HK-2 (cell line): ENCODE measurements around the gene ZNF133.
A peak's percentile ranks its signal among the peaks of the same experiment; 100 is the strongest.
"Not testable (repeated sequence)": the region's sequence is repeated elsewhere in the genome, so short reads cannot be mapped to it uniquely, and the experiment has no call there.

Source experiments
- DNase-seq: peaks from one replicate; pipeline ENCODE4 v3.0.0-alpha.2; 2018; ENCODE audit not compliant: unreplicated experiment

Gene ZNF133

DNA sequence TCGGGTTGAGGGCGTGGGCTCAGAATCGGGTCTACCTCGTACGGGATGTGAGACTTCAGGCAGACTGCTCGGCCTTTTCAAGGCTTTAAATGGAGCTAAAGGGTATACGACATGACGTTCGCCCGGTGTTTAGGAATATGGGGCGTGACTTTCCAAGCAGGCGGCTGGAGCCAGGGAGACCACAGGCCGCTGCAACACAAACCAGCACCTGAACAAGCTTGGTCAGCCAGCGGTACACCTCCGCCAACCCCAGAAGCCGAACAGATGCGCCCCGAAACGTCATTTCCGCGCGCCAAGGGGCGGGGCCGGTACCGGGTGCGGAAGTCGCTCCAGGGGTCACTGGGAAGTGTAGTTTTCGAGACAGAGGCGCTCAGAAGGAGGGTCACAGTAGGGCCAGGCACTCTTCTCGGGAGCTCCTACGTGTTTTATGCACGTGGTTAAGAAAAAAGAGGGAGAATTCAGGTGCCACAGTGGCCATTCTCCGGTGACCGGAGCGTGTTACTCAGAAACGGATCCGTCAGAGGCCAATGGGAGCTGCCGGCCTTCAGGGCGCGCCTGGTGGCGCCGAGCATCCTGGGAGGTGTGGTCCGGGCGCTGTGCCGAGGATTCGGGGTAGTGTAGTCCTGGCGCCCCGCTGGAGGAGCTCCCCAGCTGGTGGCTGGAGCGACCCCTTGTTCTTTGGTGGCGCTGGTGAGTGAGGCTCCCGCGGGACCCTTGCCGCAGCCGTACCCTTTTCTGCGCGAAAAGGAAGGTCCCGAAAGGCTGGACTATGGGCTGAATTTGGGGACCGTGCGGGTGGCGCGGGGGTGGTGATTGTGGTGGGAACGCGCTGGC, at the start of gene ZNF133:
Gene ZNF133, plus strand, starts transcription at position 613 of the 834 bp plus-strand sequence. CDS start 17,160 bp downstream, outside the sequence.
- peak; percentile 99 for DNase-seq

DNA sequence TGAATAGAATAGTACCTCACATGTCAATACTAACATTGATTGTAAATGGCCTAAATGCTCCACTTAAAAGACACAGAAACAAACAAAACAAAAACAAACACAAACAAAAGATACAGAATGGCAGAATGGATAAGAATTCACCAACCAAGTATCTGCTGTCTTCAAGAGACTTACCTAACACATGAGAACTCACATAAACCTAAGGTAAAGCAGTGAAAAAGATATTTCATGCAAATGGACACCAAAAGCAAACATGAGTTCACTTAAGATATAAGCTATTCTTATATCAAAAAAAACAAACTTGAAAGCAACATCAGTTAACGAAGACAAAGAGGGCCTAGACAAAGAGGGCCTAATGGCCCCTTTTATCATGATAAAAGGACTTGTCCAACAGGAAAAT, 47.3 kb upstream of the ZNF133 start:
- DNase-seq = no peak

DNA sequence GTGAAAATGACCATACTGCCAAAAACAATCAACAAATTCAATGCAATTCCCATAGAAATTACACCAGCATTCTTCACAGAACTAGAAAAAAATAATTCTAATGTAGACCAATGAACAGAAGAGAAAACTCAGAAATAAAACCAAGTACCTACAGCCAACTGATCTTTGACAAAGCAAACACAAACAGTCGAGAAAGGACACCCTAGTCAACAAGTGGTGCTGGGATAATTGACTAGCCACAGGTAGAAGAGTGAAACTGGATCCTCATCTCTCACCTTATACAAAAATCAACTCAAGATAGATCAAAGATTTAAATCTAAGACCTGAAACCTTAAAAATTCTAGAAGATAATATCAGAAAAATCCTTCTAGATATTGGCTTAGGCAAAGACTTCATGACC, 44.5 kb upstream of the ZNF133 start:
- no peak for DNase-seq

DNA sequence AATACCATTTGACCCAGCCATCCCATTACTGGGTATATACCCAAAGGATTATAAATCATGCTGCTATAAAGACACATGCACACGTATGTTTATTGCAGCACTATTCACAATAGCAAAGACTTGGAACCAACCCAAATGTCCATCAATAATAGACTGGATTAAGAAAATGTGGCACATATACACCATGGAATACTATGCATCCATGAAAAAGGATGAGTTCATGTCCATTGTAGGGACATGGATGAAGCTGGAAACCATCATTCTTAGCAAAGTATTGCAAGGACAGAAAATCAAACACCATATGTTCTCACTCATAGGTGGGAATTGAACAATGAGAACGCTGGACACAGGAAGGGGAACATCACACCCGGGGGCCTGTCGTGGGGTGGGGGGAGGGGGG, 39.8 kb upstream of the ZNF133 start:
- not testable (repeated sequence) for DNase-seq

DNA sequence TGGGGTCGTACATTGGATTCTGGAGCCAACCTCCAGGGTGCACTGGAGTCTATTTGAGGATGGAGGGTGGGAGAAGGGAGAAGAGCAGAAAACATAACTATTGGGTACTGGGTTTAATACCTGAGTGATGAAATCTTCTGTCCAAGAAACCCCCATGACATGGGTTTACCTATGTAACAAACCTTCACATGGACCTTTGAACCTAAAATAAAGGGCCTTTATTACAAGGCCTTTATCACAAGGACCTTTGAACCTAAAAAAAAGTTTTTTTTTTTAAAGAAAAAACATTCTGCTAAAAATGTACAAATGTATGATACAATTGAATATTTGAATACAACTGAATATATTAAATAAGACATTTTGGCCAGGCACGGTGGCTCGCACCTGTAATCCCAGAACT, 38.1 kb upstream of the ZNF133 start:
- no peak for DNase-seq

DNA sequence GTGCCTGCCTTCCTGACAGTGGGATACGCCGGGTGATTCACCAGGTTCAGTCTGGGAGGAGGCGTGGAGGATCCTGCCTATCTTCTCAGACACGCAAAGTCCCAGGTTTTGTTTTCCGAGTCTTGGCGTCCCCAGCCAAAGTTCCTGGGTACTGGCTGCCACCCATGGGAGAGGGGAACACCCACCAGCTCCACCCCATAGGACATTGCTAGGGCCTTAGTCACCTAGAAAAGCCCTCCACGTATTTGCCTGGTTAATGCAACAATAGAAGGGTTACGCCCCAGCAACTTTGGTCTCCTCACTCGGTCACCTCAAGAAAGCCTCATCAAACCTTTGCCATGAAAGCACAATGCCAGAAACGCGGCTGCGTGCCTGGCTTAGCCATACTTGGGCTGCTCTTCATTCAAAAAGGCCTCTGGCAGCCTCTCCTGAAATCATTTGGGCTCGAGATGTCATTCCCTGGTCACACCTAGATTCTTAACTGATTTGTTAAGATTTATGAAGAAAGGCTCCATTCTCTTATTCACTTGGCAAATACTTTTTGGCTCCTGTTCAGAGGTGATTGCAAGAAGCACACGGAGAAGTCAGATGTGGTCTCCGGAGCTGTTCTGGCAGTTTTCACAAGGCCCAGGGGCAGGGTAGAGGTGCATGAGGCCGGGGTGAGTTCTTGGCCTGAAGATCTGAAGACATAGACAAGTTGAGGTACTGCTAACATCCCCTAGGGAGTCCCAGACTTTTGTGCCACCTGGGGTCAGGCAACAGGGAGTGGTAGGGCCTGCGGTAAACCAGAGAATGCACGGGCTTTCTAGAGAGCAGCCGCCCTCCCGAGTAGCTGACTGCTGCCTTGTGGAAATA, 35.5 kb upstream of the ZNF133 start:
- peak; percentile 89 for DNase-seq

DNA sequence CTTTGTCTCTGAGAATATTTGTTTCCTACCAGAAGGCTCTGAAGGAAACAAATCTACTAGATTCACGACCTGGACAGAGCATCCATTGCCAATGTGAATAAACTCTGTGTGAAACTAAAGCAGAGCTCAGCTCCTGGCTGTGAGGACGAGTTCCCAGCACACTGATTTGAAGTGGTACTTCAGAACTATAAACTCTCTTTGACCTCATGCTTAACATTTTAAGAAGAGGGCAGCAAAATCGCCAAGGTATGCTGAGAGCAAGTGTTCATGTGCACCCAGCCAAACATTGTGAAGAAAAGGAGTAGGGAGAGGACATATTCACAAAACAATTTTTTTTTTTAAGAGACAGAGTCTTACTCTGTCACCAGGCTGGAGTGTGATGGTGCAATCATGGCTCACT, 33.7 kb upstream of the ZNF133 start:
- DNase-seq = no peak

DNA sequence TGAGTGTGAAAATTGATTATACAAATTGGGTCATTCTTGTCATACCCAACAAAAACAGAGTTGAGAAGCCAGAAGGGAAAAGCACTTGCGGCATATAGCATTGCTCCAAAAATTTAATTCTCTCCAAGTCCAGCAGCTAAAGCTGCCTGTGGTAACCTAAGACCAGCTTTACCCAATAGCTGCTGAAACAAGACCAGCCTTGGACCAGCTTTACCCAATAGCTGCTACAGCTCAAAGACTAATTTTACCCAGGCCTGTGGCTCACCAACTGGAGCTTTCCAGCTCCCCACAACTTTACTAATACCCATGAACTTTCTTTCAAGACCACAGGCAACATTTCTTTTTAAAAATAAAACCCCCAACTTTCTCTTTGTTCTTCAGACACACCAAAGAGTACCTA, 32.8 kb upstream of the ZNF133 start:
- no peak for DNase-seq

DNA sequence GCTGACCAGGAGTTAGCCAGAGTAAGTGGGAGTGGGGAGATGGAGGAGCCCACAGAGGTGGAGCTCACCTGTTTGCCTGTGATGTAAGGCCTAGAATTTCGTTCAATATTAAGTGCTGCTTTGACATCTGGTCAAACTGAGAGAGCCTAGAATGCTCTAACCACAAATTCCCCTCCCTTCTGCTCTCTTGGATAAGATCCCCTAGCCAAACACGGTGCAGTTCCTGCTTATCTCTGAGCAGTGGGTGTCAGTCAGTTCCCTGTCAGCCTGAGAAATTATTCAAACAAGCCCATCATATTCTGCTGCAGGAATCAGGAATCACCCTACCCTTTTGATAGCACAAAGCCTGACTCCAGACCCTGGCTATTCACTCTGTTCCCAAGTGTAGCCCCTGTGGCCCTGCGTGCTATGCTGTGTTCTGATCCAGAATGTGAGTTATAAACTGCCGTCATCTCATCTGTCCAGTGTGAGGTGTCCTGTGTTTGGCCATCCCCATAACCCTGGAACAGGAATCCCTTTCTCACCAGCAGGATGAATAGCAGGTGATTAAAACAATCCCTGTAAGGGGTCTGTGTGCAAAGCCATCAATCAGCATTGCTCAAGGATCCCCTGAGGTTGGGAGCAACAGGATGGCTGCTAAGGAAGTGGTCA, 31.8 kb upstream of the ZNF133 start:
- DNase-seq = no peak

DNA sequence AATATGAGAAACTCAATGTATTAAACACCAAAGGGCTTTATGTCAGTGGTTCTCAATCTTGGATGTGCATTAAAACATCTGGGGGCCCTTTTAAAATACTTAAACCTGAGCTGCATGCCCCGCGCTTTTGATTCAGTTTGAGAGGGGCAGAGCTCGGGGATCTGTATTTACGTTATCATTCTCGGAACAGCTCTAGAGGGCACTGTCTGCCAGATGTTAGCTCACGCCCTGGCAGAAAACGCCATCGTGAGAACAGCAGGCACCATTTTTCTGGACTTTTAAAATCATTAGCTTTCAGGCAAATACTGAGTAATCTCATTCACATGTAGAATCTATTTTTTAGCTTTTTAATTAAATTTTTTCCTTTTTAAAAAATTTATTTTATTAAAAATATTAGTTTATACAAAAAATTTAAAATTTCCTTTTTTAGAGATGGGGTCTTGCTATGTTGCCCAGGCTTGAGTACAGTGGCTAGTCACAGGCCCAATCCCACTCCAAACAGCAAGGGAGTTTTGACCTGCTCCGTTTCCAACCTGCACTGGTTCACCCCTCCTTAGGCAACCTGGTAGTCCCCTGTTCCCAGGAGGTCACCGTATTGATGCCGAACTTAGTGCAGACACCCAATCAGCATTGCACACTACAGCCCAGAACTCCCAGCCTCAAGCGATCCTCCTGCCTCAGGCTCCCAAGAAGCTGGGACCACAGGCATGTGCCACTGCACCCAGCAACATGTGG, 30.0 kb upstream of the ZNF133 start:
- no peak for DNase-seq

DNA sequence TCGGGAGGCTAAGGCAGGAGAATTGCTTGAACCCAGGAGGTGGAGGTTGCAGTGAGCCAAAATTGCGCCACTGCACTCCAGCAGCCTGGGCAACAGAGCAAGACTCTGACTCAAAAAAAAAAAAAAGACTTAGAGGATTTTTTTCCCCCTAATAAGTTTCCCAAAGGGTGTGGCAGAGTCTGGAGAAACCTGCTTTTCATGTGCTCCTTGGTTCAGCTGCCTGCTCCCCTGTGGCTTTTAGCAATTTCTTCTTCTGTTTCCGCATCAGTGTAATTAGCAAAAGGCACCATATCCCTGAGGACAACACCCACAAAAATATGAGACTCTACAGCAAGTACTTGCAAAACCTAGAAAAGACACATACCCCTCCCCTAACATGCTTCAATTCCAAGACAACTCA, 28.6 kb upstream of the ZNF133 start:
- no peak for DNase-seq

DNA sequence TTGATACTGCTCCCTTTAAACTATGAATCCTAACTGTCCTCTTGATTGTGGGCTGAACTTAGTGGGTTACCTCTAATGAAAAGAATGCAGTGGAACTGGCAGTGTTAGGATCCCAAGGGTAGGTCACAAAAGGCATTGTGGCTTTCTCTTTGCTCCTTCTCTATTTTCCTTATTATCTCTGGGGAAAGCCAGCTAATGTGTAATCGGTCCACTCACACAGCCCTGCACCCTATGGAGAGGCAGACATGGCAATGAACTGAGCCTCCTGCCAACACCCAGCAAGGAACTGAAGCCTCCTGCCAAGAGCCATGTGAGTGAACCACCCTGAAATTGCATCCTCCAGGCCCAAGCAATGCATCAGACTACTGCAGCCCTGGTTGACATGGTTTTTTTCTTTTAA, 24.6 kb upstream of the ZNF133 start:
- DNase-seq = peak; percentile 68

DNA sequence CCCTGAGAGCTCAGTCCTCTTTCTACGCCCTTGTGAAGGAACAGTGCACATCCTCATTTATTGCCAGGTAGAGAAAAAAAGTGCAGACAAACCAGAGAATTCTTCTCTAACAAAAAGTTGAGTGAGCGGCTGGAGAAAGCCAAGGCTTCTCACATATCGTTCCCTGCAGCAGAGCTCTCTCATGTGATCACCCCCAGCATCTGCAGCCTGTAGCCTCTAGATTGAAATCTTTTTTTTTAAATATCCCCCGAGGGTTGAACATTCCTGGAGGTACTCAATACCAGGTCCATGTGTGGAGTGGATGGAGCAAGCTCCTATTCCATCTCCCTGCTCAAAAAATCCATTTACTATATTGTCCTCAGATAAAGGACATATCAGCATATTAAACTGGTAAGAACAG, 22.9 kb upstream of the ZNF133 start:
- no peak for DNase-seq

DNA sequence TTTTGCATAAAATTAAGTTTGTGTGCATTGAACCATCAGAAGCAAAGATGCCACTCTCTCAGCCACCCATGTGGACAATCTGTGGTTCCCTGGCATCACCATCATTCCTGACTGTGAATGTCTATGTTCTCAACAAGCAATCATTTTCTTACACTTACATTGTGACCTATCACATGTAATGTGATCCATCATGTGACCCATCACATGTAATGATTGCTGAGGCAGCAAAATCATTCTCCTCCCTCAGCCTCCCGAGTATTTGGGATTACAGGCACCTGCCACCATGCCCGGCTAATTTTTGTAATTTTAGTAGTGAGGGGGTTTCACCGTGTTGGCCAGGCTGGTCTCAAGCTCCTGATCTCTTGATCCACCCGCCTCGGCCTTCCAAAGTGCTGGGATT, 22.0 kb upstream of the ZNF133 start:
- DNase-seq = no peak

DNA sequence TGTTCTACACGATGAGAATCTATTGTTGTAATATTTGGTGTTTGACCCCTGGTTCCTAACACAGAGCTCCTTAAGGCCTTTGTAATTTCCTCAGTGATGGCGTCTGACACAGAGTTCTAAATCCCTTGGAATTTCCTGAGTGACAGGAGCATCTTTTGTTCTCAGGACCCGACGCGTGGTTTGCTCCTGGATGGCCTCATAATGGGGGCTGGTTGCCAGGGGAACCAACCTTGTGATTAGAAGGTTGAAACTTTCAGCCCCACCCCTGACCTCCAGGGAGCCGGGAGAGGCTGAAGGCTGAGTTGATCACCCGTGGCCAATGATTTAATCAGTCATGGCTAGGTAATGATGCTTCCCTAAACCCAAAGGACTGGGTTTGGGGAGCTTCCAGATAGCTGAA, 20.5 kb upstream of the ZNF133 start:
- DNase-seq = no peak

DNA sequence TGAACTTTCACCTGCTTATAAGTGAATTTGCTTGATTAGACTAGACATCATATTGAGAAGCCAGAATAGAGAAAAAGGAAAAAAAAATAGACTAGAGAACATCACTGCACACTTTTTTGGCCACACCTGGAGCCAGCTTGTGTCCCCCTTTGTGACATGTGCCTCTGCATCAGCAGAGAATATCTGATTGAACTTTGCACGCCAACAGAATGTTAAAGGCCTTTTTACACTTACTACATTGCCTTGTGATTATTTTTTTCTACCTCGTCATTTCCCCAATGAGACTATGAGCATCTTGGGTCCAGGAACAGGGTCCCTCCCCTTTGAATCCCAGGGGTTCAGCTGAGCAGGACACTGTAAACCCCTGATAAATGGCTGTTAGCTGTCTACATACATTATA, 17.2 kb upstream of the ZNF133 start:
- no peak for DNase-seq

DNA sequence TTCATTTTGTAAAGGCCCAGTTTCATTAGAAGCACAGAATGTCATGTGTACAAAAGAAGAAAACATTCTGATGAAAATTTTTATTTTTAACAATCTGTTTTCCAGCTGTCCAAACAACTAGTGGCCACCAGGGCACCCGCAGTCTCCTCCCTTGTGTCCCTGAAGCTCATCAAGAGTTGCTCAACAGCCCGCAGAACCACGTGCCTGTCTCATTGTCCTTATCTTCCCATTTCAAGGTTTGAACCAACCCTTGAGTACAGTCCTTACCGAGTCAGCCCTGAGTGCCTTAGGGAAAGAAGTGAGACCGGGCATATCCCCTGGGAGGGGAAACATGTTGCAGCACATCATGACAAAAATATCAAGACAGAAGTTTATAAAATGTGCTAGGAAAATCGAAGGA, 15.9 kb upstream of the ZNF133 start:
- no peak for DNase-seq

DNA sequence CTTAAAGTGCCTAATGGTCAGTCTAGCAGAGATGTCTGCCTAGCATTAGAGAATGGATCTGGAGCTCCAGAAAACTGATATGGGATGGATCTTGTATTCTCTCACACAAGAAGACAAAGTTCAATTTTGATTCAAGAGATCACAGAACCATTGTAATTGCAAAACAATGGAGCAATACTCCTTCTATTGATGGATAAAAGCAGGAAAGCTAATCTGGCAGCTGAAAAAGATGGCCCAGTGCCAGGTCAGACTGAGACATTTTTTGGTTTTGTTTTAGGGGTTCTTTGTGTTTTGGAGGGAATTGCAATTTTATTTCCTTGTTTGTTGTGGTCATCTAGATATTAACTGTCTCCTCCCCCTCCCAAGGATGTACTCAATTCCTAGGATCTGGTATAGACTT, 14.6 kb upstream of the ZNF133 start:
- no peak for DNase-seq

DNA sequence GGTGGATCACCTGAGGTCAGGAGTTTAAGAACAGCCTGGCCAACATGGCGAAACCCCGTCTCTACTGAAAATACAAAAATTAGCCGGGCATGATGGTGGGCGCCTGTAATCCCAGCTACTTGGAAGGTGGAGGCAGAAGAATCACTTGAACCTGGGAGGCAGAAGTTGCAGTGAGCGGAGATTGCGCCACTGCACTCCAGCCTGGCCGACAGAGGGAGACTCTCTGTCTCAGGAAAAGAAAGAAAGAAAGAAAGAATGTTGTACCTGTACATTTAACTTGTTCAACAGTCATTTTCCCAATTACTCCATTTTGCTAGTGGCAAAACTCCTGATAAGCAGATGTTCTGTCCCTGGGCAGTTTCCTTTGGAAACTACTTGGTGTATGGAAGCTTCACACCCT, 12.4 kb upstream of the ZNF133 start:
- not testable (repeated sequence) for DNase-seq

DNA sequence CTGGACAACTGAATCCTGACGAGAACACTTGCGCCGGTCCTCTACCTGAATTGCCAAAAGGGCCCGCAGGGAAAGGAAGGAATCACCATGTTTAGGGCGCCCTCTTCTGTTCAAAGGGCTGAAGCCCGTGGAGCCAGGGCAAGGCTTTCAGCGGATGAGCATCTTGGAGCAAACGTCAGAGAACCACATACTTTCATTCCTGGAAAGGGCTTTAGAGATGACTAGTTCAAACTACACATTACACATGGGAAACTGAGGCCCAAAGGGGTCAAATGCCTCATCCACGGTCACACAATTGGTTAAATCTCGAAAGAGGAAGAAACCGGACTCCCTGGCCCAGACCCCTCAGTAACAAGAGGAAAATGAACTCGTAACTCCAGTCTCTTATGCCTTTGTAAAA, 11.5 kb upstream of the ZNF133 start:
- DNase-seq = peak; percentile 81

DNA sequence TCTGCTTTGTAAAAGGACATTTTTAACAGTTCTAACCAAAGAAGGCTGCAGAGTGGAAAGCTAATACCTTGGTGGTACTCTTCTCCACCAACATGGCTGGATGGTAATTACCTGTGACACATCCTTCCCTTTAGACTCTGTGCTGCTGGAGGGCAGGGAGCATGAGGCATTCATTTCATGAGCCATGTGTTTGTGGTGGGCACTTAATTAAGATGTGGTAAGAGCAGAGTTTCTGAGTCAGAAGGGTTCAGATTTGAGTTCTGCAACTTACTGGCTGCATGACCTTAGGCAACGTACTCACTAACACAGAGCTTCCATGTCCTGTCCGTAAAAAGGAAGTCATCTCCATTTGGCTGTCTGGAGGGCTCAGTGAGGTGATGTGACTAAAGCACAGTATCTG, 9.1 kb upstream of the ZNF133 start:
- no peak for DNase-seq
